ENCODE measurements around the gene MIAT.

The MIAT gene

GRCh38 chr22:26632422-26633155 is 24.8 kb upstream of the MIAT start:
- no peak for DNase-seq (ENCODE audit: low read depth in 3 of 3)

GRCh38 chr22:26634189-26634588 is 23.2 kb upstream of the MIAT start:
- DNase-seq (ENCODE audit: low read depth in 3 of 3): no peak

- DNase-seq (ENCODE audit: low read depth in 3 of 3): no peak
These were observed 22.3 kb upstream of the MIAT start for GRCh38 chr22:26635117-26635516.

- no peak for DNase-seq (ENCODE audit: low read depth in 3 of 3)
These were observed 21.1 kb upstream of the MIAT start for GRCh38 chr22:26636296-26636695.

GRCh38 chr22:26642465-26643417 is 14.6 kb upstream of the MIAT start:
- DNase-seq (ENCODE audit: low read depth in 3 of 3): peak; percentile 66 to 77 (median 74)

GRCh38 chr22:26643418-26644100 is 13.8 kb upstream of the MIAT start:
- no peak for DNase-seq (ENCODE audit: low read depth in 3 of 3)

- DNase-seq (ENCODE audit: low read depth in 3 of 3): no peak
These were observed 11.2 kb upstream of the MIAT start for GRCh38 chr22:26646158-26646557.

- no peak for DNase-seq (ENCODE audit: low read depth in 3 of 3)
These were observed 9.3 kb upstream of the MIAT start for GRCh38 chr22:26648011-26648497.

GRCh38 chr22:26648528-26649388 is 8.6 kb upstream of the MIAT start:
- DNase-seq (ENCODE audit: low read depth in 3 of 3): no peak

- DNase-seq (ENCODE audit: low read depth in 3 of 3): no peak
These were observed 6.5 kb upstream of the MIAT start for GRCh38 chr22:26650722-26651421.

- no peak for DNase-seq (ENCODE audit: low read depth in 3 of 3)
These were observed 5.6 kb upstream of the MIAT start for GRCh38 chr22:26651815-26652214.

- DNase-seq (ENCODE audit: low read depth in 3 of 3): no peak
These were observed 773 bp downstream of the MIAT start for GRCh38 chr22:26658161-26658560.

- DNase-seq (ENCODE audit: low read depth in 3 of 3): peak; percentile 62 to 82 (median 73)
These were observed 1.5 kb downstream of the MIAT start for GRCh38 chr22:26658671-26659478.

GRCh38 chr22:26660356-26660755 is 3.0 kb downstream of the MIAT start:
- no peak for DNase-seq (ENCODE audit: low read depth in 3 of 3)

GRCh38 chr22:26660961-26661578 is 3.7 kb downstream of the MIAT start:
- no peak for DNase-seq (ENCODE audit: low read depth in 3 of 3)

- DNase-seq (ENCODE audit: low read depth in 3 of 3): no peak
These were observed 4.8 kb downstream of the MIAT start for GRCh38 chr22:26662160-26662559.

- no peak for DNase-seq (ENCODE audit: low read depth in 3 of 3)
These were observed 6.1 kb downstream of the MIAT start for GRCh38 chr22:26663374-26663923.

GRCh38 chr22:26665813-26666231 is 8.4 kb downstream of the MIAT start:
- DNase-seq (ENCODE audit: low read depth in 3 of 3): no peak

- DNase-seq (ENCODE audit: low read depth in 3 of 3): no peak
These were observed 9.8 kb downstream of the MIAT start for GRCh38 chr22:26667140-26667539.
